Right forelimb (tissue), 1 donor: ENCODE data around the gene LBP.
"Not testable (repeated sequence)": the region's sequence is repeated elsewhere in the genome, so short reads cannot be mapped to it uniquely, and the experiment has no call there.

ENCODE experiments used
- DNase-seq: peaks from one replicate; pipeline ENCODE4 v3.0.0-alpha.2; 2018

Gene LBP

GRCh38 chr20:38402089-38402488 lies 55.8 kb downstream of the LBP start:
- no peak for DNase-seq

GRCh38 chr20:38402816-38403215 lies 56.5 kb downstream of the LBP start:
- no peak for DNase-seq

DNA sequence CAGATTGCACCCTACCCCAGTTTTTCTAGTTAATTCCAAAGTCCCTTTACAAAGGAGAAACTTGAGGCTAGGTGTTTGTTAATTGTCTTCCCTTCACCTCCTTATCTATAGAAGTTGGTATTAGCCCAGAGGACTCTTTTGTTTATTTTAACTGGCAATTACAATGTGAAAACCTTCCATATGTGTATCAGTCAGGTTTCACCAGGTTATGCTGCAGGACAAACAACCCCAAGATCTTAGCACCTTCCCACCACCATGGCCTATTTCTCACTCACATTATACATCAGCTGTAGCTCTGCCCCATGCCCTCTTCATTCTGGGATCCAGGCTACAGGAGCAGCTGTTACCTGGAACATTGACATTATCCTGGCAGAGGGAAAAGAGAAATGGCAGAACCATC lies 57.7 kb downstream of the LBP start:
- DNase-seq, result no peak

DNA sequence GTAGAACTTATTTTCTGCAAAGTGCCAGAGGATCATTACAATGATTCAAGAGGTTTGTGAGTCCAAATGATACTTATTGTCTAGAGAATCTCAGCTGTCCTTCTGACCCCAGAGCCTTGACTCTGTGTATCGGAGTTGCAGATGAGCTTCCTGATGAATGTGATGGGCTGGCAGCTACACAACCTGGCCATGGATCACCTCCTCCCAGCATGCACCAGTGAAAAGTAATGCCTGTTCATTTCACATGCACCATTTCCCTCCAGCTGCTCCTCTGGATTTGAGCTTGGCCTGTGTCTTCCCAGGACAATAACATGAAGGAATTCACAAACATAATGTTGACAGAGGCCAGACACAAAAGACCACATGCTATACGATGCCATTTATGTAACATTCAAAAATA lies 58.9 kb downstream of the LBP start:
- no peak for DNase-seq

DNA sequence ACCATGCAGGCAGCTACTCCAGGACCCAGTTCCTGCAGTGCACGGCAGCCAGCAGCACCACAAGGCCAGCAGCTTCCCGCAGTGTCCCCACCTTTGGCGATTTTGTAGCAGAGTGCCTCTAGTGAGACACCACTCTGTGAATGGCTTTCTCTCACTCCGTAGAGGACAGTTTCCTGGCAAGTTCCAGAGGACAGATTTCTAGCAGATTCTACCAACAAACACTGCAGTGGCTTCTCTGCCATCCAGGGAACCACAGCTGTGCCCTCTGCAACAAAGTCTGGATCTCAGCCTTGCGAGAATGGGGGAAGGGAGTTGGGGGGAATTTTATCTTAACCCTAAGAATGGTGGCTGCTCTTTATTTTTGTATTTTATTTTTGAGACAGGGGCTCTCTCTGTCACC lies 60.2 kb downstream of the LBP start:
- no peak for DNase-seq

GRCh38 chr20:38407321-38407720 lies 61.0 kb downstream of the LBP start:
- DNase-seq, result no peak

GRCh38 chr20:38407822-38408221 lies 61.5 kb downstream of the LBP start:
- not testable (repeated sequence) for DNase-seq

DNA sequence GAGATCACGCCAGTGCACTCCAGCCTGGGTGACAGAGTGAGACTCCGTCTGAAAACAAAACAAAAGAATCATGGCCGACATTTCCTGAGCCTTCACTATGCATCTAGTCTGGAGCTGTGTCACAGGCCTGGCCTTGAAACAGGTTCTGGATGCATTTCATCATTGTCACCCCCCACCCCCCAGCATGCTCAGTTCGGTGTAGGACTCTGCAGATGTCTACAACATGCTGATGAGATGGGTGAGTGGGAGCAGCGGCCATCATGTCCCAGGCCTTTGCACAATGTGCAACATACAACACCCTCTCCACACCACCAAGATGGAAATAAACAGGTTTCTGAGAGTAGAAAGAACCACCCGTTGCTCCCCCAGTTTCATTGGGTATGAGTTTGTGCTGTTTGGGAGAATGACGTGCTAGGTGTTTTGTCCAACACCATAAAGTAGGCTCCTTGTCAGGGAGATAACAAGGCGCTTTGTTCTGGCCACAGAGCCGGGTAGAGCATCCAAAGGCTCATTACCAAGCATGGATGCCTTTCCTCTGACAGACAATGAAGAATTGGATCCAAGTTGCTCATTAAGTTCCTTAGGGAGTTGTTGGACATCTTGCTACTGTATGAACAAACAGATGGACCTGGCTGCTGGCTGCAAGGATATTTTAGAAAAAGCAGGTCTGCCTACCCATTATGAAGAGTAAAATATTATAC lies 66.7 kb downstream of the LBP start:
- no peak for DNase-seq

- no peak for DNase-seq
Observed at GRCh38 chr20:38414769-38415450, 68.6 kb downstream of the LBP start.

- no peak for DNase-seq
Observed at GRCh38 chr20:38418509-38419204, 72.4 kb downstream of the LBP start.

DNA sequence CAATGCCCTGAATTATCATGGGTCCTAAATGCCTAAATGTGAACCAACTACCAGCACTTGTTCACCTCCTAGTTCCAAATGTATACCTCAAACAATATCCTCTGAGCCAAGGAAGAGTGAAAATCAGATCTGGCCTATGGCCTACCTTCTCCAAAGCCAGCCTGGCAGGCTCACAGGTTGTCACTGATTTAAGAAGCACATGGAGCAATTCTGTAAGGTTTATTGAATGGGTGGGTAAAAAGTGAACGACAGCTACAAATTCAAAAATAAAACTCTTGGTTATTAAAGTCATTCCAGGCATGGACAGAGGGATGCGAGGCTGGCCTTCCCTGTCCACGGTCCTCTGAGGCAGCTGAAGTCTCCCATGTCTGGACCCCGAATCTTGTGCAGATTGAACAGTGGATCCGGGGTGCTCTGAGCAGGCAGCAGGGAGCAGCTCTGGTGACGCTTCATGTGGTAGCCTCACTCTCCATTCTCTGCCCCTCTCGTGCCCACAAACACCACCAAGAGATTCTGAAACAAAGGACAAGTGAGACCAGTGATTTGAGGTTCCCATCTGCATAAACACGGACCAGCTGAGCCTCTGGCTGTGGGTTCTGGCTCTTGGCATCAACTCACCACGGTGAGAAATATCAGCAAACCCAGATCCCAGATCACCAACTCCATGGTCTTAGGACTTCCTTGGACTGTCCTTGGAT lies 74.3 kb downstream of the LBP start:
- no peak for DNase-seq

DNA sequence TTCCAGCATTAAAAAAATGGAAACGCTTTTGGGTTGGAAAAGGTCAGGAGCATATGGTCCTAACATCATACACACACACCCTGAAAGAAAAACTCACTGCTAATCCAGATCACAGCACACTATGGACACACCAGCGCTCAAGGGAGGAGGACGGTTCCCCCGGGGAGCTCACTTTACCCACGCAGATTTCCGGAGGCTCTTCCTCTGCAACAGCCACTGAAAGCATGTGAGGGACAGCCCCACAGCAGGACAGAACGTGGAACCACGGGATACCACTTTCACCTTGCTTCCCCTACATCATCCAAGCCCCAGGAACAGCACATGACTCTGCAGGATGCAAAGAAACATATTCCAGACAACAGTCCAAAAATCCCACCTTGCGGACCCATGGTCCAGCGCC lies 75.6 kb downstream of the LBP start:
- no peak for DNase-seq

GRCh38 chr20:38423541-38423940 lies 77.3 kb downstream of the LBP start:
- no peak for DNase-seq

DNA sequence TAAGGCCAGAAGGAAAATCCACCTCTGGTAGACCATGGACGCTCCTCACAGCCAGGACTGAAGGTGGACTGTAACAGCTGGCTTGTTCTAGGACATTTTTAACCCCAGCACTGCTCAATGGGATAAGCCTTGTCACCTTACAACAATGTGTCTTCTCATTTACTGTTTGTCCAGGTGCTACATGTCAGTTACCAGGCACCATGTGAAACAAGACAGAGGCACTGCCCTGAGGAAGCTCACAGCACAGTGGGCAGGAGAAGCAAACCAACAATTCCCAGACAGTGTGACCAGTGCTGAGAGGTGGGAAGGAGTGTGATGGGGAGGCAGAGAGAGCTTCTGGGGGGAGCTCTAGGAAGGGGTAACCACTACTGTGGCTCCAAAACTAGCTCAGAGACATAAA lies 78.1 kb downstream of the LBP start:
- no peak for DNase-seq

DNA sequence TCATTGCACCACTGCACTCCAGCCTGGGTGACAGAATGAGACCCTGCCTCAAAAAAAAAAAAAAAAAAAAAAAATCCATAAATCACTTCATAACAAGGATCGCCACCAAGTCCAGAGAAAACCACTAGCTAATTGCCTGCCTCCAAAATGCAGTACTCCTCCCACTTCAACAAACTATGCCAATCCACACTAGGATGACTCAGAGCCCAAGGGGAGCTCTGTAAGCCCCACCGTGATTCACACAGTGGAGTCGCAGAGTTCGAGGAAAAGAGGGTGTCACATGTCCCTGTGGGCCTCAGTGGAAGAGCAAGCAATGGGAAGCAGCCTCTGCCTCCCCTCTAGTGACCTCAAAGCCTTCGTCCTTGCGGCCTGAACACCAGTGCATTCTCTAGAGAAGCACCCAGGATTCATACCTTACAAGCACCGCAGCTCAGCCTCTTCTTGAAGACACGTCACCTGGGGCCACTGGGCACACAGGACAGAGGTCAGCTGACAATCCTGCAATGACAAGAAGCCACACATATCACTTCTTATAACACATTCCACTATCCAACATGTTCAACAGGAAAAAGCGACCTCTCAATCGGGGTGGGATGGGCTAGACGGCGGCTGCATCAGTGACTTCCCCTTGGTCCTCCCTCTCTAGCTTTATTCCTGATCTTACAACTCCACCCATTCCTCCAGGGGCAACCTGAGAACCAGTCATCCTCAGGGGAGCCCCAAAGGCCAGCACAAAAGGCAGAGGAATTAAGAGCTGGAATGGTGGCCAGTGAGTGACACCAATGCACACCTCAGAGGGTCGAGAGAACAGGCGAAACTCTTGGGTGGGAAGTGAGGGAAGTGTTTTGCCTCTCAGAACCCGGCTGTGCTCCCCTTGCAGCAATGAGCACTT lies 80.0 kb downstream of the LBP start:
- no peak for DNase-seq
